ENCODE measurements around the gene DGCR2. TPM values are rescaled to one million over a fixed set of nuclear protein-coding genes. Genes with fewer than 3 reads are reported as not detected.

The DGCR2 gene
- total and polyA plus RNA-seq, 2 of the 4 experiments (the other 2 are of a cell fraction) = 17.2 to 35.4 TPM

GRCh38 chr22:19068784-19069271, 53.4 kb downstream of the DGCR2 start:
- Histone ChIP-seq H4K8ac (ENCODE audit: low read depth in 2 of 2, low read length in 2 of 2) (no peak overlapping the region), H3K9me1 (ENCODE audit: insufficient read depth, low read length) (peaks cover 3% of the 10 kb centered on the region), H4K20me1 (ENCODE audit: insufficient read depth, low read length) (peaks cover 20% of the 10 kb centered on the region), H2BK15ac (ENCODE audit: low read depth, low read length) (no peak overlapping the region), H3K18ac (ENCODE audit: low read depth, low read length) (no peak overlapping the region), H4K5ac (ENCODE audit: low read depth, low read length) (no peak overlapping the region), H3K4me3 (ENCODE audit: insufficient read depth, low read depth, low read length) (no peak overlapping the region), H3K27ac (ENCODE audit: insufficient read depth, low read length) (no peak overlapping the region), H3K27me3 (ENCODE audit: control insufficient read depth, insufficient read depth, low read length) (no peaks in the 10 kb centered on the region), H3K23ac (ENCODE audit: low read depth, low read length) (no peak overlapping the region), H2AK5ac (ENCODE audit: low read depth, low read length) (no peak overlapping the region), H3K4me1 (ENCODE audit: control insufficient read depth, insufficient read depth, low read length) (peaks cover 6% of the 10 kb centered on the region), H3K56ac (ENCODE audit: extremely low read depth, insufficient read depth, low read length) (no peak overlapping the region), H3K4me2 (ENCODE audit: low read depth, low read length) (no peak overlapping the region), H3K79me1 (ENCODE audit: low read depth in 1 of 2, low read length in 2 of 2) (peaks cover 6 to 18% of the 10 kb centered on the region in 2 experiments; a peak in 3 of 4 replicates), H2AFZ (replicated peaks; ENCODE audit: low read length, poor library complexity) (no peak overlapping the region), H2BK120ac (ENCODE audit: low read depth, low read length) (no peak overlapping the region), H3K9ac (ENCODE audit: low read depth, low read length) (no peak overlapping the region), H3K4ac (ENCODE audit: low read depth, low read length) (no peak overlapping the region), H4K91ac (ENCODE audit: insufficient read depth, low read depth, low read length) (no peak overlapping the region), H2BK20ac (ENCODE audit: low read depth, low read length) (no peak overlapping the region), H2AK9ac (replicated peaks; ENCODE audit: low read depth, low read length, poor library complexity) (no peak overlapping the region), H3K36me3 (ENCODE audit: control insufficient read depth, insufficient read depth, low read length) (peaks cover 32% of the 10 kb centered on the region), H3K9me3 (ENCODE audit: control insufficient read depth, insufficient read depth, low read length) (no peaks in the 10 kb centered on the region), H2BK5ac (ENCODE audit: low read depth, low read length, poor library complexity, severe bottlenecking) (no peak overlapping the region), H3K14ac (replicated peaks; ENCODE audit: low read depth, low read length) (no peak overlapping the region)
- ChIA-PET POLR2A (ENCODE audit: unreplicated experiment) (no interaction called here), CTCF (interaction anchor here (0.6 kb wide), 1 partner anchor 8 kb away, joined by 3 read pairs; no protein-coding TSS in a partner anchor)
- in situ Hi-C loops (cut with MboI; ENCODE audit: low sequenced_read_pairs) (no loop called here), dilution Hi-C loops (cut with HindIII; ENCODE audit: low sequenced_read_pairs, unreplicated experiment) (no loop called here), intact Hi-C loops (cut with micrococcal nuclease) (no loop called here)
- BruUV-seq (replicated peaks) = no TSS peak
- TF ChIP-seq SMC3 (IDR thresholded peaks at IDR 0.05; ENCODE audit: low read depth, low read length) = no peak
- no peak for TF ChIP-seq RFX5 (IDR thresholded peaks at IDR 0.05; ENCODE audit: low read depth, low read length)
- no peak for TF ChIP-seq RAD21 (IDR thresholded peaks at IDR 0.05; ENCODE audit: low read length)
- TF ChIP-seq NFE2L2 (IDR thresholded peaks at IDR 0.05; ENCODE audit: low read depth, low read length) = no peak
- WGBS, 2 experiments (ENCODE audit: extremely low coverage in 2 of 2, insufficient read length in 1 of 2) = no CpG with 5 or more reads among the region's 5 CpGs
- DNase-seq (no peak), ATAC-seq (ENCODE audit: low read depth) (no peak)

All from IMR-90 (cell line).